HepG2 (cell line): ENCODE data around the gene GALNT5.

ENCODE experiments used
- ATF7 ChIP-seq, 2 experiments: fragments of 450-650 bp in 1 of 2; sonication (generic) in 1 of 2; formaldehyde crosslinking in 1 of 2; IDR thresholded peaks; 2 replicates each; pipeline versions ENCODE4 v1.4.0 to v1.6.1; 2016 to 2020; ENCODE audit warnings: antibody characterized with exemption in 1 of 2, mild to moderate bottlenecking in 1 of 2, missing genetic modification reagents in 1 of 2
- CHCHD3 ChIP-seq: sonication (generic); formaldehyde crosslinking; IDR thresholded peaks from 2 replicates; pipeline ENCODE4 v1.8.0; 2022; ENCODE audit warnings: mild to moderate bottlenecking, missing genetic modification reagents, moderate library complexity
- MXI1 ChIP-seq: IDR thresholded peaks from 3 replicates; pipeline ENCODE4 v1.6.1; 2012; ENCODE audit warnings: low read depth, low read length, inconsistent platforms, borderline replicate concordance
- POLR2A ChIP-seq, 2 experiments: IDR thresholded peaks; 2 replicates each; pipeline ENCODE4 v1.6.1; 2011; ENCODE audit warnings: low read depth in 2 of 2, low read length in 2 of 2, mild to moderate bottlenecking in 1 of 2, moderate library complexity in 1 of 2; ENCODE audit not compliant: insufficient read depth in 1 of 2
- ZC3H4 ChIP-seq: sonication (generic); formaldehyde crosslinking; IDR thresholded peaks from 2 replicates; pipeline ENCODE4 v1.4.0; 2020; ENCODE audit warnings: missing genetic modification reagents, borderline replicate concordance
- ZKSCAN5 ChIP-seq: sonication (generic); formaldehyde crosslinking; IDR thresholded peaks from 2 replicates; pipeline ENCODE4 v1.5.1; 2020; ENCODE audit warnings: mild to moderate bottlenecking, missing genetic modification reagents
- ZNF709 ChIP-seq: sonication (generic); formaldehyde crosslinking; IDR thresholded peaks from 2 replicates; pipeline ENCODE4 v1.5.0; 2020; ENCODE audit warnings: mild to moderate bottlenecking, missing genetic modification reagents
- ZNF746 ChIP-seq: sonication (generic); formaldehyde crosslinking; IDR thresholded peaks from 2 replicates; pipeline ENCODE4 v1.8.0; 2022; ENCODE audit warnings: mild to moderate bottlenecking, missing genetic modification reagents
- TF ChIP-seq, protein P1 (sequence below): sonication (generic); formaldehyde crosslinking; IDR thresholded peaks from 2 replicates; pipeline ENCODE4 v1.8.1; 2023; ENCODE audit warnings: mild to moderate bottlenecking, moderate library complexity, missing genetic modification reagents
- TF ChIP-seq, protein P2 (sequence below): sonication (generic); formaldehyde crosslinking; IDR thresholded peaks from 2 replicates; pipeline ENCODE4 v1.5.0; 2020; ENCODE audit warnings: mild to moderate bottlenecking, missing genetic modification reagents, moderate library complexity
- TF ChIP-seq, protein P3 (sequence below): sonication (generic); formaldehyde crosslinking; IDR thresholded peaks from 2 replicates; pipeline ENCODE4 v1.4.0; 2020; ENCODE audit warnings: missing genetic modification reagents, borderline replicate concordance

DNA sequence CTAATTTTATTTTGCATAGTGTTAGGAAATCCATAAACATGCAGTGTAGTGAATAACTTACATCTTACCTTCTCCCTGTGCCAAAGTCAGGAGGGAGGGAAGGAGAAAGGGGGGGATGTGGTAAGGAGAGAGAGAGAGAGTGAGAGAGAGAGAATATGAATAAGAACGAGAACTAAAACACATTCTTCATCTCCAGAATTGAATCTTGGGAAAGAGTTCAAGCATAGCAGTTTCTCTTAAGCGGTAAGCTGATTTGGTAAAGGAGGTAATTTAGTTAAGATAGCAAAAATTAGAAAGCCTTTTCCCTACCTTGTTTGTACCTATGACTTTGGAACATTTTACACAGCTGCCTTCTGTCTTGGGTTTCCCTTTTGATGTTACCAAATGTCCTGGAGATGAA is 52.4 kb downstream of the GALNT5 start:
- TF ChIP-seq ZC3H4 (CRISPR knock-in tag) (no peak), ATF7 (IDR thresholded peaks at IDR 0.05) (no peak), ATF7 (CRISPR knock-in tag; IDR thresholded peaks at IDR 0.05) (no peak), ZNF709 (CRISPR knock-in tag) (no peak), MXI1 (no peak), CHCHD3 (CRISPR knock-in tag) (no peak), POLR2A (IDR thresholded peaks at IDR 0.05; ENCODE audit: insufficient read depth in 1 of 2, low read depth in 2 of 2, low read length in 2 of 2) (no peak), ZNF746 (no peak), ZKSCAN5 (CRISPR knock-in tag) (no peak)
- TF ChIP-seq, protein P1, sequence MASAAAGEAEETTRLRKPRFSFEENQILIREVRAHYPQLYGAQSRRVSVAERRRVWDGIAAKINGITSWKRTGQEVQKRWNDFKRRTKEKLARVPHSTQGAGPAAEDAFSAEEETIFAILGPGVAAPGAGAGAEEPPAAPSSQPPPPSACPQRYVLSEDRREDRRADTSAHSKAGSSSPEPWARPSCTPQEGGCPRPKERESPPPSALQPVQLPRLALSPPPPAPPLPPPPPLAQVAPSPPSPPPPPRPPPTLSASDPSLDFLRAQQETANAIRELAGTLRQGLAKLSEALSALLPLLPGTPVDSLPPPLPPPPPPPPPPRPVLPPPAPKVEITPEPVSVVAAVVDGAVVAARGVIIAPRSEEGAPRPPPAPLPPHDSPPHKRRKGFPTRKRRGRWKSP (CRISPR knock-in tag) = no peak
- TF ChIP-seq, protein P2, sequence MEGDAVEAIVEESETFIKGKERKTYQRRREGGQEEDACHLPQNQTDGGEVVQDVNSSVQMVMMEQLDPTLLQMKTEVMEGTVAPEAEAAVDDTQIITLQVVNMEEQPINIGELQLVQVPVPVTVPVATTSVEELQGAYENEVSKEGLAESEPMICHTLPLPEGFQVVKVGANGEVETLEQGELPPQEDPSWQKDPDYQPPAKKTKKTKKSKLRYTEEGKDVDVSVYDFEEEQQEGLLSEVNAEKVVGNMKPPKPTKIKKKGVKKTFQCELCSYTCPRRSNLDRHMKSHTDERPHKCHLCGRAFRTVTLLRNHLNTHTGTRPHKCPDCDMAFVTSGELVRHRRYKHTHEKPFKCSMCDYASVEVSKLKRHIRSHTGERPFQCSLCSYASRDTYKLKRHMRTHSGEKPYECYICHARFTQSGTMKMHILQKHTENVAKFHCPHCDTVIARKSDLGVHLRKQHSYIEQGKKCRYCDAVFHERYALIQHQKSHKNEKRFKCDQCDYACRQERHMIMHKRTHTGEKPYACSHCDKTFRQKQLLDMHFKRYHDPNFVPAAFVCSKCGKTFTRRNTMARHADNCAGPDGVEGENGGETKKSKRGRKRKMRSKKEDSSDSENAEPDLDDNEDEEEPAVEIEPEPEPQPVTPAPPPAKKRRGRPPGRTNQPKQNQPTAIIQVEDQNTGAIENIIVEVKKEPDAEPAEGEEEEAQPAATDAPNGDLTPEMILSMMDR (CRISPR knock-in tag) = no peak
- TF ChIP-seq, protein P3, sequence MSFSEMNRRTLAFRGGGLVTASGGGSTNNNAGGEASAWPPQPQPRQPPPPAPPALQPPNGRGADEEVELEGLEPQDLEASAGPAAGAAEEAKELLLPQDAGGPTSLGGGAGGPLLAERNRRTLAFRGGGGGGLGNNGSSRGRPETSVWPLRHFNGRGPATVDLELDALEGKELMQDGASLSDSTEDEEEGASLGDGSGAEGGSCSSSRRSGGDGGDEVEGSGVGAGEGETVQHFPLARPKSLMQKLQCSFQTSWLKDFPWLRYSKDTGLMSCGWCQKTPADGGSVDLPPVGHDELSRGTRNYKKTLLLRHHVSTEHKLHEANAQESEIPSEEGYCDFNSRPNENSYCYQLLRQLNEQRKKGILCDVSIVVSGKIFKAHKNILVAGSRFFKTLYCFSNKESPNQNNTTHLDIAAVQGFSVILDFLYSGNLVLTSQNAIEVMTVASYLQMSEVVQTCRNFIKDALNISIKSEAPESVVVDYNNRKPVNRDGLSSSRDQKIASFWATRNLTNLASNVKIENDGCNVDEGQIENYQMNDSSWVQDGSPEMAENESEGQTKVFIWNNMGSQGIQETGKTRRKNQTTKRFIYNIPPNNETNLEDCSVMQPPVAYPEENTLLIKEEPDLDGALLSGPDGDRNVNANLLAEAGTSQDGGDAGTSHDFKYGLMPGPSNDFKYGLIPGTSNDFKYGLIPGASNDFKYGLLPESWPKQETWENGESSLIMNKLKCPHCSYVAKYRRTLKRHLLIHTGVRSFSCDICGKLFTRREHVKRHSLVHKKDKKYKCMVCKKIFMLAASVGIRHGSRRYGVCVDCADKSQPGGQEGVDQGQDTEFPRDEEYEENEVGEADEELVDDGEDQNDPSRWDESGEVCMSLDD (CRISPR knock-in tag) = no peak
